LNCaP clone FGC (cell line): ENCODE measurements around the gene TEDC2.

ENCODE experiments used
- DNase-seq: peaks from one replicate; pipeline ENCODE4 v3.0.0-alpha.2; 2011; ENCODE audit warnings: low read depth
- H3K4me3 ChIP-seq: 2 replicates; pipeline ENCODE4 v1.5.1; 2011; ENCODE audit warnings: mild to moderate bottlenecking, low read depth, low read length, control low read depth
- TF ChIP-seq, protein P1 (sequence below): IDR thresholded peaks from 2 replicates; pipeline ENCODE4 v1.5.1; 2012; ENCODE audit warnings: mild to moderate bottlenecking; ENCODE audit not compliant: control insufficient read depth, insufficient read depth; ENCODE audit errors: extremely low read depth

TEDC2 gene

GRCh38 chr16:2472885-2473445, 13.1 kb downstream of the TEDC2 start:
- TF ChIP-seq, protein P1, sequence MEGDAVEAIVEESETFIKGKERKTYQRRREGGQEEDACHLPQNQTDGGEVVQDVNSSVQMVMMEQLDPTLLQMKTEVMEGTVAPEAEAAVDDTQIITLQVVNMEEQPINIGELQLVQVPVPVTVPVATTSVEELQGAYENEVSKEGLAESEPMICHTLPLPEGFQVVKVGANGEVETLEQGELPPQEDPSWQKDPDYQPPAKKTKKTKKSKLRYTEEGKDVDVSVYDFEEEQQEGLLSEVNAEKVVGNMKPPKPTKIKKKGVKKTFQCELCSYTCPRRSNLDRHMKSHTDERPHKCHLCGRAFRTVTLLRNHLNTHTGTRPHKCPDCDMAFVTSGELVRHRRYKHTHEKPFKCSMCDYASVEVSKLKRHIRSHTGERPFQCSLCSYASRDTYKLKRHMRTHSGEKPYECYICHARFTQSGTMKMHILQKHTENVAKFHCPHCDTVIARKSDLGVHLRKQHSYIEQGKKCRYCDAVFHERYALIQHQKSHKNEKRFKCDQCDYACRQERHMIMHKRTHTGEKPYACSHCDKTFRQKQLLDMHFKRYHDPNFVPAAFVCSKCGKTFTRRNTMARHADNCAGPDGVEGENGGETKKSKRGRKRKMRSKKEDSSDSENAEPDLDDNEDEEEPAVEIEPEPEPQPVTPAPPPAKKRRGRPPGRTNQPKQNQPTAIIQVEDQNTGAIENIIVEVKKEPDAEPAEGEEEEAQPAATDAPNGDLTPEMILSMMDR = no peak
- no peak for DNase-seq
- 0 out of 2 replicates have a peak overlapping the region, but pooled peaks have one; percentile 31 for H3K4me3 ChIP-seq

DNA sequence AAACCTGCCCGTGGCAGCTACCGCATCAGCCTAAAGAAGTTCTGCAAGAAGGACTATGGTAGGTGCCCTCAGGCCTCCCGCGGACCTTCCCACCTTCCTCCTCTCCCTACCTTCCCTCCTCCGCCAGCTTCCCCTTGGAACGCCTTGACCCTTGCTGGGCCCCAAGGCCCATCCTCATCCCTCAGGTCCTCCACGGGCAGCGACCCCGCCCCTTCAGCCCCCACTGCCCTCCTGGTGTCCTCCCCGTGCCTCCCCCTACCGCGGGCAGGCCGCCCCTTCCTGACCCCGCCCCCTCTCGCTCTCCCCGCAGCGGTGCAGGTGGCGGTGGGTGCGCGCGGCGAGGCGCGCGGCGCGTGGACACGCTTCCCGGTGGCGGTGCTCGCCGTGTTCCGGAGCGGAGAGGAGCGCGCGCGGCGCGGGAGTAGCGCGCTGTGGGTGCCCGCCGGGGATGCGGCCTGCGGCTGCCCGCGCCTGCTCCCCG, 13.6 kb downstream of the TEDC2 start:
- TF ChIP-seq, protein P1 = no peak
- no peak for DNase-seq
- H3K4me3 ChIP-seq = peak overlapping the region; percentile 31; the same call in 1 of the 2 replicates

DNA sequence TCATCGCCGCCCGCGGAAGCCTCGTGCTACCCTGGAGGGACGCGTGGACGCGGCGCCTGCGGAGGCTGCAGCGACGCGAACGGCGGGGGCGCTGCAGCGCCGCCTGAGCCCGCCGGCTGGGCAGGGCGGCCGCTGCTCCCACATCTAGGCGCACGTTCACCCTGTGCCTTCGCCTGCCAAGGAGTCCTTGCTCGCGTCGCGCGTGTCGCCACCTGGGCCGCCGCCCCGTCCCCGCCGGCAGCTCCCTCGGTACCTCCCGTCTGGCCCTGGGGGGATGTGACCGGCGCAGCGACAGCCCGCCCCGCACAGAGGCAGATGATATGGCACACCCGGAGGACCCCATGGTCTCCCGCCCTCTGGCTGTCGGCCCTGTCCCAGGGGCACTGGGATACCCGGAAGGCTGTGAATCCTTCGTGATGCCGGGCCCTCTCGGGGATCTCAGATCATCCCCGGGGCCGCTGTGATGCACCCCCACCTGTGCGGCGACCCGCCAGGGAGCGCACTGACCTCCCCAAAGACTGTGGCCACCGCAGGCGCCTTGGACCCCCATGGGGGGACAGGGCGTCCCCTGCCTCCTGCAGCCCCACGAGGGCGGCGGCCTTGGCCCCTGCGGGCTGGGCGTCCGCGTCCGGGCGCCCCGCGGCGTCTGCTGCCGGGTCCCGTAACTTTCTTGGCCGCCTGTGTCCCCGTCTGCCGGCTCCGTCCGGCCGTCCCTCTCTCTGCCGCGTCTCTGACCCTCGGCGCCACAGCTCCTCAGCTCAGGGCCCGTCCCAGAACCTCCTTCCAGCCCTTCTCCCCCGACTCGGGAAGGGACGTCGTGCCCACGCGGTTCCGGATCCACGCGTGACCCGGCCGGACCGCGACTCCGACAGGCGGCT, 14.3 kb downstream of the TEDC2 start:
- peak overlapping the region; percentile 79 for H3K4me3 ChIP-seq
- no peak for DNase-seq
- TF ChIP-seq, protein P1 = peak; percentile 74

- DNase-seq = no peak
- H3K4me3 ChIP-seq = peak within 1 kb of the TSS; percentile 79
- TF ChIP-seq, protein P1 = no peak
These were observed 15.0 kb downstream of the TEDC2 start, which contains the start of gene TBC1D24 for GRCh38 chr16:2474877-2475412. TSS of gene TBC1D24 (plus strand) at chr16:2475127. CDS start at chr16:2496149, 21,022 bp downstream.

DNA sequence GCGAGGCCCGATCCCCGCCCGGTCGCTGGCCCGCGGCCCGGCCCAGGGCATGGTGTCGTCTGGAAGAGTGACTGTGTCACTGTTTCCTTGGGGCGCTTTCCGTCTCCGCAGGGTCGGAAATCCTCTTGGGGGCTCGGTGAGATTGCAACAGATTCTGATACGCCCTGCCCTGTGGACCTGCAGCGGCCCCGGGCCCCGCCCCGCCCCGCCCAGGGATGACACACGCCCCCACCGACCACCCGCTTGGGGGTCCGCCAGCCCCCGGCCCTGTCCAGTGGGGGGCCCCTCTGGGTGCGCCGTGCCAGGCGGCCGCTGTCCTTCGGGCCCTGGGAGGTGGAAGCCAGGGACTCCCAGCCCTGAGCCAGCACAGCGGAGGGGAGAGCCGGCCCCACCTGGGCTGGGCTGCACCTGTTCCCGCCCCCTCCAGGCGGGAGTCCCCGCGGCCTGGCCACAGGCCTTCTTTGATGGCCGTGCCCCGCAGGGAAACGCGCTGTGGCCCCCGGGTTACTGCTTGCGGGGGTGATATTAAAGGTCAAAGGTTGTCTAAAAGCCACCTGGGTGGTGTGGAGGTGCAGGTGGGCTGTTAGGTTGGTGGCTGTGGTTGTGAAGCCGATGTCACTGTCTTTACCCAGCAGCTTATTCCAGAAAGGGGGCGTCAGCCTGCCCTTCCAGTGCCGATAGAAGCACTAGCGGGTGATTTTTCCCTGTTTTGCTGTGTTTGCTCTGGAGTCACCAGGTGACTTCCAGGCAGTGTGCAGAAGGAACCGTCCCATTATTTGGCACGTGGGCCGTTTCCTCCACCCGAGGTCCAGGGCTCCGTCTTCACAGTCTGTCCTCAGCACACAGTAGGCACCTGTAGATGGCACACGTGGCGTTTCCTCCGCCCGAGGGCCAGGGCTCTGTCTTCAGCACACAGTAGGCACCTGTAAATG, 15.8 kb downstream of the TEDC2 start:
- TF ChIP-seq, protein P1 = no peak
- DNase-seq = no peak
- peak overlapping the region; percentile 63 for H3K4me3 ChIP-seq

- H3K4me3 ChIP-seq = peak overlapping the region; percentile 63
- TF ChIP-seq, protein P1 = no peak
- DNase-seq = no peak
These were observed 16.4 kb downstream of the TEDC2 start for GRCh38 chr16:2476345-2476720.
